Activated CD8-positive, alpha-beta memory T cell treated with anti-CD3 and anti-CD28 coated beads for 1 hour (primary cell): ENCODE data around the gene BTD.
"Not testable (repeated sequence)": the region's sequence is repeated elsewhere in the genome, so short reads cannot be mapped to it uniquely, and the experiment has no call there.

ENCODE experiments used
- DNase-seq, 2 donors: peaks; one replicate each; pipeline ENCODE4 v3.0.0-alpha.2; 2020; ENCODE audit warnings: low read depth in 1 of 2; ENCODE audit errors: extremely low read depth in 1 of 2

Gene BTD

DNA sequence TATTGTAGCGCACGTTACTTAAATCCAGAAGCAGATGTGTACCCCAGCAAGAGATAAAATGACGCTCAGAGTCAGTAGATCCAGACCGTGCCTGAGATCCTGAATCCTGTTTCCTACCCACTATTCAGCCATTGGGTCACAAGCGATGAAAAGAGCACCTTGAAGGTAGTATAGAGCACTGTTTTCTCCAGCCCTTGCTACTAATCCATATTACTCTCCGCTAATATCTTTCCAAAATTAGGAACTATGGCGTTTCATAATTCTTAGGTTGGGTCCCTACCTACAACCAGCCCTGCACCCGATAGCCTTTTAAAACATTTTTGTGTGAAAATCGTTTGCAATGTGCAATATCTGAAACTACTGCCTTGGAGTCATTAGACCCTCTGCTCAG is 596 bp downstream of the BTD start:
- DNase-seq: no peak

GRCh38 chr3:15602816-15603215 is 1.3 kb downstream of the BTD start:
- not testable (repeated sequence) for DNase-seq

- not testable (repeated sequence) for DNase-seq
These were observed 3.0 kb downstream of the BTD start for GRCh38 chr3:15604584-15604983.

GRCh38 chr3:15606434-15606891 is 4.9 kb downstream of the BTD start:
- DNase-seq: no peak

- no peak for DNase-seq
These were observed 8.7 kb downstream of the BTD start for GRCh38 chr3:15610082-15610759.

- DNase-seq: no peak
These were observed 9.5 kb downstream of the BTD start for GRCh38 chr3:15611018-15611417.

DNA sequence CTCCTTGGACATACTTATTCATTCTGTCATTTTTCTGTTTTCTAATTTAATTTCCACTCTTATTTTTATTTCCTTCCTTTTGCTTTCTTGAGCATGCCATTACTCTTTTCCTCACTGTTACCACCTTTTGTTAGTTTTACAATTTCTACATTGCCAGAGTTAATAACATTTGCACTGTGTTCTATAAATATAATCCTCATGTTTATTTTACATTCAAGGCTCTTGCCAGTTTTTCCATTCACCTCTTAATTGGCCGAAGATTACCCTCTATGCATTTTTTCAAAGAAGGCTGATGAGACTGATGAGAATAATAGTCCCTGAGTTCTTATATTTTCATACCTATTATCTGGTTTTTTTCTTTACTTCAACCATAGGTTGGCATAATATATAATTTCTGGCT is 10.5 kb downstream of the BTD start:
- no peak for DNase-seq

GRCh38 chr3:15614958-15615357 is 13.4 kb downstream of the BTD start:
- DNase-seq: no peak

DNA sequence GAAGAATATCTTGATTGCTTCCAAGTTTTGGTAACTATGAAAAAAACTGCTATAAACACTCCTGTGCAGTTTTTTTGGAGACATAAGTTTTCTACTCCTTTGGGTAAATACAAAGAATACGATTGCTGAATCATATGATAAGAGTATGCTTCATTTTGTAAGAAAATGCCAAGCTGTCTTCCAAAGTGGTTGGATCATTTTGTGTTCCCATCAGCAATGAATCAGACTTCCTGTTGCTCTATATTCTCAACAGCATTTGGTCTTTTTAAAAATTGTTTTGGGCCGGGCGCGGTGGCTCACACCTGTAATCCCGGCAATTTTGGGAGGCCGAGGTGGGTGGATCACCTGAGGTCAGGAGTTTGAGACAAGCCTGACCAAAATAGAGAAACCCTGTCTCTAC is 14.5 kb downstream of the BTD start:
- no peak for DNase-seq

DNA sequence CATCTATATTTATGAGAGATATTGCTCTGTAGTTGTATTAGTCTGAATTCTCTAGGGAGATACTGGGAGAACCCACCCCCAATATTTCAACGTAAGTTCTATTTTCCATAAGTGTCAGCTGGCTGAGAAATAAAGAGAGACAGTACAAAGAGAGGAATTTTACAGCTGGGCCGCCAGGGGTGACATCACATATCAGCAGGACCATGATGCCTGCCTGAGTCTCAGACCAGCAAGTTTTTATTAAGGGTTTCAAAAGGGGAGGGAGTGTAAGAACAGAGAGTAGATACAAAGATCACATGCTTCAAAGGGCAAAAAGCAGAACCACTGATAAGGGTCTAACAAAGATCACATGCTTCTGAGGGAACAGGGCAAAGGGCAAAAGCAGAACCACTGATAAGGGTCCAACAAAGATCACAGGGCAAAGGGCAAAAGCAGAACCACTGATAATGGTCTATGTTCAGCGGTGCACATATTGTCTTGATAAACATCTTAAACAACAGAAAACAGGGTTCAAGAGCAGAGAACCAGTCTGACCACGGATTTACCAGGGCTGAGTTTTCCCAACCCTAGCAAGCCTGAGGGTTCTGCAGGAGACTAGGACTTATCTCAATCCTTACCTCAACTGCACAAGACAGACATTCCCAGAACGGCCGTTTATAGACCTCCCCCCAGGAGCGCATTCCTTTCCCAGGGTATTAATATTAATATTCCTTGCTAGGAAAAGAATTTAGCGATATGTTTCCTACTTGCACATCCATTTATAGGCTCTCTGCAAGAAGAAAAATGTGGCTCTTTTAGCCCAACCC is 18.3 kb downstream of the BTD start:
- not testable (repeated sequence) for DNase-seq

- no peak for DNase-seq
These were observed 22.2 kb downstream of the BTD start for GRCh38 chr3:15623535-15624440.

DNA sequence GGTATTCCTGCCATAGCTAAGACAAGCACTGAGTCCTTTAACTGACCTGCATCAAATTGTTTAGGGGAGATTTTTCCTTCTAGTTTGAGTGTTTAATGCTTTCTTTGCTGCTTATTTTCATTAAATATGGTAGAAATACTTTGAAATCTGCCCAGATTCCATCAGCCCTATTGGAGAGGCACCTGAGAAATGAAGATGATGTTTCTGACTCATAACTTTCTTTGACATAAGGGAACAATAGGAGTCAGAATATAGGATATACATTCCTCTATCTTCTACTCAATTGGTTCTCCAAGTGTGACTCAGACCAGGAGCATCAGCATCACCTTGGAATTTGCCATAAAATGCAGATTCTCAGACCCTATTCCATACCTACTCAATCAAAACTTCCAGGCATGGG is 27.4 kb downstream of the BTD start:
- no peak for DNase-seq

DNA sequence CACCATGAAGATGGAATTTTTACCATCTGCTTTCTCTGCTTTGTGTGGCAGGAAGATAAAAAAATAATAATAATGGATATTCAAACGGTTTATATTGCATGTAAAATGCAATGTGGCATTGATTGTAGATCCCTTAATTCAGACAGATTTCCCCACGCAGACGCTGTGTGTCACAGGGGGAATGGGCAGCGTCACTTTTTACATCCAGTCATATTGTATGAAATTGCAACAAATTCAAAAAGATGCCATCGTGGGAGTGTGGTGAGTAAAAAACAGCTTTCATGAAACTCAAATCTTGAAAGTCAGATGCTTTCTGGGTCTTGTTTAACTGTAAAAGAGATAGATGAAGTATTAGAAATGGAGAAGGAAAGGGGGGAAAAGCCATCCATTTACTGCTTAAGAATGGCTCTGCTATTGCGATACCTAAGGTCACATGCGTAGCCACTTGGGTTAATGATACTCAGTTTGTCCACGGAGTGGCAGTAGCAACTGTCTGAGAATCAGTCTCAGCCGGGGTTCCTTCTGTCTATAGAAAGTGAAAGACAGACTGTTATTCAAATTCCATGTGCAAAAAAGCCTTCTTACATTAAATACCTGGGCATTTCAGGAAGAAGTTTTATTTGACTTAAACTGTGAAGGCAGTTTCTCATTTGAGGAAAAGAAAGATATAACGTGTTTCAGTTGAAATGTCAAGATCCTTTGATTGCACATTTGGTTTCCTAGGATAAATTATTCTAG is 28.5 kb downstream of the BTD start:
- peak; percentile 20 to 26 for DNase-seq

- no peak for DNase-seq
These were observed 29.3 kb downstream of the BTD start for GRCh38 chr3:15630646-15631350.

- no peak for DNase-seq
These were observed 30.1 kb downstream of the BTD start for GRCh38 chr3:15631426-15632211.

GRCh38 chr3:15632212-15632580 is 30.7 kb downstream of the BTD start:
- DNase-seq: no peak

DNA sequence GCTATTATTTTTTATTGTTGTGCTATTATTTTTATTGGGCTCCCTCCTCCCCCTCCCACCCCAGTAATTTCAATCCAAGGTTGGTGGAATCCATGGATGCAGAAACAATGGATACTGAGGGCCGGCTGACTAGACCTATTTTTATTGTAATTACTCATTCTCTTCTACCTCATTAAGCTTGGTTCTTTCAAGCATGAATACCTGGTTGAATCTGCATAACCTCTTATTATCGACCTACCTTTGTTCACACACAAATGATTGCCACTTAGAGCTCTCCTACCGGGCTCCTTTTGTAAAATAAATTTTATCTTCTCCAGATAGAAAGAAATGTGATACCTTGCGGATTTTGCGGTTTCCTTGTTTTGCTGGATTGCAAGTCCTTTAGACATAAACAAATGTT is 31.6 kb downstream of the BTD start:
- no peak for DNase-seq

GRCh38 chr3:15633766-15634598 is 32.4 kb downstream of the BTD start:
- no peak for DNase-seq
